ENCODE results near the gene DLGAP4. TPM values are rescaled to one million over a fixed set of nuclear protein-coding genes. Genes with fewer than 3 reads are reported as not detected.

Gene DLGAP4
- total RNA-seq, 2 donors from 2014 or later = 62.9 to 78.2 TPM

DNA sequence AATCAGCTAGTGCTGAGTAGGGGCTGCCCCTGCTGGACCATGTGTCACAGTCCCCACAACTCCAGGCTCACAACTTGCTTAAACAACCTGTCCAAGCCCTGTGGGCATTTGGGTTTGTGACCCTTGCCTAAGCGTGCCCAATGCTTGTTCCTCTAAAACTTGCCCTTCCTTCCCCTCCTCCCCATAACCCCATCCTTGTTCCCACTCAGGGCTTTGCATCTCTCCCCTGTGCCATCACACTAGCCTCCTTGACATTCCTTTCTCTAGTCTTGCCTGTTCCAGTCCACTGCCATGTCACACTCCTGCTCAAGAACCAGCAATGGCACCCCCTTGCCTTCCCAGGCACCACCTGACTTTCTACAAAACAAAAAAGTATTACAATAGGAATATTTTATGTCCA is 2.3 kb upstream of the DLGAP4 start:
- Histone ChIP-seq H3K36me3 (ENCODE audit: control insufficient read depth, insufficient read depth, low read length) (no peaks in the 10 kb centered on the region), H3K9ac (ENCODE audit: extremely low read depth, low read length, poor library complexity, severe bottlenecking) (no peak overlapping the region), H3K4me3 (ENCODE audit: low read length) (no peak overlapping the region), H3K27ac (ENCODE audit: low read depth, low read length) (no peak overlapping the region), H3K4me1 (ENCODE audit: control insufficient read depth, insufficient read depth, low read length) (no peaks in the 10 kb centered on the region), H3K27me3 (ENCODE audit: control insufficient read depth, insufficient read depth, low read length, poor library complexity, severe bottlenecking) (peaks cover 67% of the 10 kb centered on the region), H3K9me3 (ENCODE audit: control insufficient read depth, low read length) (no peaks in the 10 kb centered on the region)
- Mint-ChIP-seq H3K4me1 (peaks cover 2% of the 10 kb centered on the region), H3K36me3 (ENCODE audit: low read depth) (no peaks in the 10 kb centered on the region), H3K27me3 (ENCODE audit: insufficient read depth) (peaks cover 60% of the 10 kb centered on the region), H3K9me3 (no peaks in the 10 kb centered on the region), H3K4me3 (no peak overlapping the region), H3K27ac (no peak overlapping the region)
- 71 to 83% methylated on average over 1 of the region's 1 CpG for WGBS, 2 experiments (ENCODE audit: insufficient coverage in 1 of 2, insufficient read length in 1 of 2)
- no peak for DNase-seq
- TF ChIP-seq, protein P1, sequence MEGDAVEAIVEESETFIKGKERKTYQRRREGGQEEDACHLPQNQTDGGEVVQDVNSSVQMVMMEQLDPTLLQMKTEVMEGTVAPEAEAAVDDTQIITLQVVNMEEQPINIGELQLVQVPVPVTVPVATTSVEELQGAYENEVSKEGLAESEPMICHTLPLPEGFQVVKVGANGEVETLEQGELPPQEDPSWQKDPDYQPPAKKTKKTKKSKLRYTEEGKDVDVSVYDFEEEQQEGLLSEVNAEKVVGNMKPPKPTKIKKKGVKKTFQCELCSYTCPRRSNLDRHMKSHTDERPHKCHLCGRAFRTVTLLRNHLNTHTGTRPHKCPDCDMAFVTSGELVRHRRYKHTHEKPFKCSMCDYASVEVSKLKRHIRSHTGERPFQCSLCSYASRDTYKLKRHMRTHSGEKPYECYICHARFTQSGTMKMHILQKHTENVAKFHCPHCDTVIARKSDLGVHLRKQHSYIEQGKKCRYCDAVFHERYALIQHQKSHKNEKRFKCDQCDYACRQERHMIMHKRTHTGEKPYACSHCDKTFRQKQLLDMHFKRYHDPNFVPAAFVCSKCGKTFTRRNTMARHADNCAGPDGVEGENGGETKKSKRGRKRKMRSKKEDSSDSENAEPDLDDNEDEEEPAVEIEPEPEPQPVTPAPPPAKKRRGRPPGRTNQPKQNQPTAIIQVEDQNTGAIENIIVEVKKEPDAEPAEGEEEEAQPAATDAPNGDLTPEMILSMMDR (conservative IDR thresholded peaks at IDR 0.05) = no peak

DNA sequence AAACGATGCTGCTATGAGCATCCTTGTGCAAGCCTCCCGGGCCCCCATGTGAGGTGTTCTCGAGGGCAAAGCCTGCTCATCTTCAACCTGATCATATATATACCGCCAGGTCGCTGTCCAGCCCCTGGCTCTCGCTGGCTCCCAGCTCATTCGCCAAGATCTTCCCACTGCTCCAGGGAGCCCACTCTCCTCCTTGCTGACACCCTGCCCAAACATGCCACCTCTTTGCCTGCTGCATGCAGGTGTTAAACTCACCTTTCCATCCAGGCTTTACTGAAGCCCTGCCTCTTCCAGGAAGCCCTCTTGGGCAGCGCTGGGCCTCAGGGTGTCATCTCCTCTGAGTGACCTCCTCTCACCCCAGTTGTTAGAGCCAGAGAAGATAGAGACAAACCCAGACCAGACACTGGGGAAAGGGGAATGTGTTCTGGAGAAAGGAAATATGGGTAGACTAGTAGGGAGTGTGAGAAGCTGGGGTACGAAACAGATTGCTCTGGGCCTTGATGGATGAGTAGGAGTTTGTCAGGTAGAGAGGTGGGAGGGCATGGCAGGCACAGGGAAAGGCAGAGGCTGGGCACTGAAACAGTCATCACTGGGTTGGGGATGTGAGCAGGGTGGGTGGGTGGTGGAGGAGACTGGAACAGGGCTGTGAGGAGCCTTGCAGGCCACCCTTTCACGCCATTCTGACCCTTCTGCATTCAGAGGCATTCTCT is 1.2 kb upstream of the DLGAP4 start:
- Histone ChIP-seq H3K9ac (ENCODE audit: extremely low read depth, low read length, poor library complexity, severe bottlenecking) (no peak overlapping the region), H3K9me3 (ENCODE audit: control insufficient read depth, low read length) (no peaks in the 10 kb centered on the region), H3K36me3 (ENCODE audit: control insufficient read depth, insufficient read depth, low read length) (no peaks in the 10 kb centered on the region), H3K27me3 (ENCODE audit: control insufficient read depth, insufficient read depth, low read length, poor library complexity, severe bottlenecking) (peaks cover 78% of the 10 kb centered on the region), H3K27ac (ENCODE audit: low read depth, low read length) (no peak overlapping the region), H3K4me1 (ENCODE audit: control insufficient read depth, insufficient read depth, low read length) (no peaks in the 10 kb centered on the region), H3K4me3 (ENCODE audit: low read length) (no peak overlapping the region)
- Mint-ChIP-seq H3K27me3 (ENCODE audit: insufficient read depth) (peaks cover 71% of the 10 kb centered on the region), H3K9me3 (no peaks in the 10 kb centered on the region), H3K36me3 (ENCODE audit: low read depth) (no peaks in the 10 kb centered on the region), H3K4me1 (peaks cover 2% of the 10 kb centered on the region), H3K4me3 (peak overlapping the region; percentile 58), H3K27ac (no peak overlapping the region)
- WGBS, 2 experiments (ENCODE audit: insufficient coverage in 1 of 2, insufficient read length in 1 of 2) = 64 to 66% methylated on average over 8 to 10 of the region's 10 CpGs
- no peak for DNase-seq
- TF ChIP-seq, protein P1 (conservative IDR thresholded peaks at IDR 0.05) = no peak

DNA sequence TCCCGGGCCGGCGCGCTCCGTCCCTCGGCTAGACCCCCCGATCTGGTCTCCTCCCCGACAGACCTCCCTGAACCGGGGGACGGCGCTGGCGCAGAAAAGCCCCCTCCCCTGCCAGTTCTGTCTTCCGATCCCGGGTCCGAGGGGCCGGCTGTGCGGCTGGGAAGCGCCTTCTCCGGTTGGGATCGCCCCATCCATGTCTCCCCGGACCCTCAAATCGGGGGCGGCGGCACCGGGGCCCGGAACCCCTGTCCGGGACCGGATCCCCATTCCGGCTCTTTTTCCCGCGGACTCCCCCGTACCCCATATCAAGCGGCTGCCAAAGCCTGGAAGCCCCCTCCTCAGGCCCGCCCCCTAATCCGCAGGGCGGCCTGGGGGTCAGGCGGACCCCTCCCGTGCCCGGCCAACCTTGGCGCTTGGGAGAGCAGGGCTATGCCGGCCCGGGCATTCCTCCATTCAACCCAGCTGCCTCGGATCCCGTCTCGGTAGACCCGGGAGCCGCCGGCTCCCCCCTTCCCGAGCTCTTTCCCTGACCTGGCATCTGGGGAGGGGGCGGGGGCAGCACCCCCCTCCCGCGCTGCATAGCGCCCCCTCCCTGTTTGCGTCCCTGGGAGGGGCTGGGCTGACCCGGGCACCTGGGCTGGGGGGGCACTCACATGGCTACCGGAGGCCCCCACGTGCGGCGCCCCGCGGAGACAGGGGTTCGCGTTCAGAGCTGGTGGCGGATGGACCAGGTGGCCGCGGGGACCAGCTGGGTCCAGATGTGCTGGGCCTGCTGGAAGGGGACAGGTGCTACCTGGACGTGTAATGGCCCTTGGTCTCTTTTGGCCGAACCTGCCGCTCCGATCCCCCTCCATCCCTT is 643 bp downstream of the DLGAP4 start:
- Histone ChIP-seq H3K9ac (ENCODE audit: extremely low read depth, low read length, poor library complexity, severe bottlenecking) (no peak overlapping the region), H3K4me3 (ENCODE audit: low read length) (peak overlapping the region; percentile 72), H3K9me3 (ENCODE audit: control insufficient read depth, low read length) (no peaks in the 10 kb centered on the region), H3K27me3 (ENCODE audit: control insufficient read depth, insufficient read depth, low read length, poor library complexity, severe bottlenecking) (peaks cover 83% of the 10 kb centered on the region), H3K36me3 (ENCODE audit: control insufficient read depth, insufficient read depth, low read length) (no peaks in the 10 kb centered on the region), H3K4me1 (ENCODE audit: control insufficient read depth, insufficient read depth, low read length) (no peaks in the 10 kb centered on the region), H3K27ac (ENCODE audit: low read depth, low read length) (no peak overlapping the region)
- H3K36me3 Mint-ChIP-seq (ENCODE audit: low read depth) = no peaks in the 10 kb centered on the region
- no peak for DNase-seq
- no peaks in the 10 kb centered on the region for H3K9me3 Mint-ChIP-seq
- WGBS, 2 experiments (ENCODE audit: insufficient coverage in 1 of 2, insufficient read length in 1 of 2) = 1 to 3% methylated on average over 18 to 70 of the region's 70 CpGs
- no peak overlapping the region for H3K27ac Mint-ChIP-seq
- peaks cover 79% of the 10 kb centered on the region for H3K27me3 Mint-ChIP-seq (ENCODE audit: insufficient read depth)
- peak overlapping the region; percentile 54 for H3K4me3 Mint-ChIP-seq
- TF ChIP-seq, protein P1 (conservative IDR thresholded peaks at IDR 0.05) = no peak
- peaks cover 2% of the 10 kb centered on the region for H3K4me1 Mint-ChIP-seq

Measured in endodermal cell (in vitro differentiated cells).